WI38 (cell line): ENCODE data around the gene INPP5A.

Source experiments
- H3K4me3 ChIP-seq: 2 replicates; pipeline ENCODE4 v1.5.1; 2011; ENCODE audit warnings: low read depth, mild to moderate bottlenecking, control low read depth, low read length
- TF ChIP-seq, protein P1 (sequence below): IDR thresholded peaks from 2 replicates; pipeline ENCODE4 v1.5.1; 2012; ENCODE audit warnings: low read depth, mild to moderate bottlenecking, control low read depth, low read length

The INPP5A gene

GRCh38 chr10:132744839-132745238 lies 207.3 kb downstream of the INPP5A start:
- no peak overlapping the region for H3K4me3 ChIP-seq
- TF ChIP-seq, protein P1, sequence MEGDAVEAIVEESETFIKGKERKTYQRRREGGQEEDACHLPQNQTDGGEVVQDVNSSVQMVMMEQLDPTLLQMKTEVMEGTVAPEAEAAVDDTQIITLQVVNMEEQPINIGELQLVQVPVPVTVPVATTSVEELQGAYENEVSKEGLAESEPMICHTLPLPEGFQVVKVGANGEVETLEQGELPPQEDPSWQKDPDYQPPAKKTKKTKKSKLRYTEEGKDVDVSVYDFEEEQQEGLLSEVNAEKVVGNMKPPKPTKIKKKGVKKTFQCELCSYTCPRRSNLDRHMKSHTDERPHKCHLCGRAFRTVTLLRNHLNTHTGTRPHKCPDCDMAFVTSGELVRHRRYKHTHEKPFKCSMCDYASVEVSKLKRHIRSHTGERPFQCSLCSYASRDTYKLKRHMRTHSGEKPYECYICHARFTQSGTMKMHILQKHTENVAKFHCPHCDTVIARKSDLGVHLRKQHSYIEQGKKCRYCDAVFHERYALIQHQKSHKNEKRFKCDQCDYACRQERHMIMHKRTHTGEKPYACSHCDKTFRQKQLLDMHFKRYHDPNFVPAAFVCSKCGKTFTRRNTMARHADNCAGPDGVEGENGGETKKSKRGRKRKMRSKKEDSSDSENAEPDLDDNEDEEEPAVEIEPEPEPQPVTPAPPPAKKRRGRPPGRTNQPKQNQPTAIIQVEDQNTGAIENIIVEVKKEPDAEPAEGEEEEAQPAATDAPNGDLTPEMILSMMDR: no peak

DNA sequence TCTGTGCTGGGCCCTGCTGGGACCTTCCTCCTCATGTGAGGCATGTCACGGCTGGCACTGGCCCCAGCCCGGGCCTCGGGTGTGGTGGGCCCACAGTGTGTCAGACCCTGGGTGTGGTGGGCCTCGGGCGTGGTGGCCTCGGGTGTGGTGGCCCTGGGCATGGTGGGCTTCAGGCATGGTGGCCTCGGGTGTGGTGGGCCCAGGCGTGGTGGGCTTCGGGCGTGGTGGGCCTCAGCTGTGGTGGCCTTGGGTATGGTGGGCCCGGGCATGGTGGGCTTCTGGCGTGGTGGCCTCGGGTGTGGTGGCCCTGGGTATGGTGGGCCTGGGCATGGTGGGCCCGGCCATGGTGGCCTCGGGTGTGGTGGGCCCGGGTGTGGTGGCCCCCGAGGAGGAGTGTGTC lies 207.9 kb downstream of the INPP5A start:
- no peak overlapping the region for H3K4me3 ChIP-seq
- TF ChIP-seq, protein P1: no peak

DNA sequence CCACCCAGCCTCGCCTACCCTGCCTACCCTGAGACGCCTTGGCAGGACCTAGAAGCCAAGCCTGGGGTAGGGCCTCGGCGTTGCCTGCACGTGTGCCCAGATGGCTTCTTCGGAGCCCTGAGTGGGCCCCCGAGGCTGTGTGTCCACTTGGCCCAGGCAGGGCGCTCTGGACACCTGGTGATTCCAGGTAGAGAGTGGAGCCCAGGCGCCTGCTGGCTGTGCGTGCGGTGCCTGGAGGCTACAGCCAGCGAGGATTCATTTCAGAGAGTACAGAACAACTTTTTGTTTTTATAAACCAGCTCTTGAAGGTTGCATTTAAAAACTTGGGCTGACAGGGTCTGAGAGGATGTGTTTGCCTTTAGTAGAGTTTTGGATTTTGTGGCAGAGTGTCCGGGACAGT lies 208.4 kb downstream of the INPP5A start:
- TF ChIP-seq, protein P1: no peak

DNA sequence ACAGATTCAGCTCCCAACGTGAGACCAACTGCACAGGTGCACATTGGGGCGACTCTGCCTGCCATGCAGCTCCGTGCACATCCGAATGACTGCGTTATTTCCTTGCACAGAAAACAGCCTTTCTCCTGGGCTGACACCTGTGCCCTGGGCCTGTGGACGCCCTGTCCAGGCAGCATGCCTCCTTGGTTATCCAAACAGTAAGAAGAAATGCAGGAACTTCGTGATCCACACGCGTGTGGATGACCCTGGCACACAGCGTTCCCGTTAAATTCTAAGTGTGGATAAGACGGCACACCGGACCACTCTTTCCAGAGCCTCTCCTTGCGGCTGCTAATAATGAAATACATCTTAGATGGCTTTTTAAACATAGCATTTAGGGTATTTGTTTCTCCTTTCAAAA lies 208.8 kb downstream of the INPP5A start:
- no peak overlapping the region for H3K4me3 ChIP-seq
- TF ChIP-seq, protein P1: no peak

More for the DNA sequence above, 208.4 kb downstream of the INPP5A start:
- H3K4me3 ChIP-seq: no peak overlapping the region

DNA sequence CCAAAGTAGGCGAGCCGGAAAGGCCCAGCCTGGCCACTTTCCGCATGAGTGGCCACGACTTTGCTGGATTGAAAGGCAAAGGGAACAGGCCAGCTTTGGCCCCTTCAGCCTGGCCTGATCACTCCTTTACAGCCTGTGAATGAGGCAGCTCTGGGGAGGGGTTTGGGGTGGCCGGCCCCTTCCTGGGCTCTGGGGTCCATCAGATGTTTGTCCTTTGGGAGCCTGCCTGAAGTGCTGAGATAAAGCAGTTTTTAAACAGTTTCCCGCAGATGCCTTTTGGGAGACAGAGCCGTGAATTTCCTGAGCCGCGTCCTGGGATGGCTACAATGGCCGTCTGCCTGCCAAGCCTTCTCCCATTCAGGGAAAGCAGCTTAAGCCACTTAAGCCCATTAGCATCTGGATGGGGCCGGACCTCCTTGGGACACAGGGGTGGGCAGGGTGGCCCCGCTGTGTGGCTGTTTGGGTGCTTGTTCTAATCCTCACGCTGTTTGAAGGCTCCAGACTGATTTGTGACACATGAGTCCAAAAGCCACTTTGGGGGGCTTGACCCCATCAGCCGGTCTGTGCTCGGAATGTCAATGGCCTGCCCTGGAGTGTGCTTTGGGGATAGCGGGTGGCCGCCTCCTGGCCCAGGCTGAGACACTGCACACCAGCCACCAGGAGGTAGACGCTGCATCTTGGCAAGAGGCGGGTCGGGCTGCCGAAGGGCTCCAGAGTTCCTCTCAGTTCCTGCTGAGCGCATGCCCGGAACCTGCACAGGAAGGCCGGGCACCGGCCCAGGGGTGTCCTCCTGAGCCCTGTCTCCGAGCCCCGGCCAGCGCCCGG lies 209.4 kb downstream of the INPP5A start:
- no peak overlapping the region for H3K4me3 ChIP-seq
- TF ChIP-seq, protein P1: no peak

DNA sequence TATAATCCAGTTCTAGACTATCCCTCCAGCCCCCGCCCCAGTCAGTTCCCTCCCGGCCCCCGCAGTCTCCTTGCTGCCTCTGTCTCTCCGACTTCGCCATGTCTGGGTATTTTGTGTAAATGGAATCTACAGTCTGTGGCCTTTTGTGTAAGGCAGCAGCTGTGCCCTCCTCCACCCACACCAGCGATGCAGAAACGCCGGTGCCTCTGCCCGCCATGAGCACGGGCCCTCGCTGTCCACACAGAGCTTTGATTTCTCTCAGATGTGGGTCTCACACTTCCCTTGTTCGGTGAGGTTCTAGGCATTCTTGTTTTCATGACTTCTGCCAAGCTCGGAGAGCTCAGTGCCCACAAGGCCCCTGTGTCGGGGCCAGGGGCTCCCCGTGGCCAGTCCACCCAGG lies 210.5 kb downstream of the INPP5A start:
- H3K4me3 ChIP-seq: no peak overlapping the region
- TF ChIP-seq, protein P1: no peak

DNA sequence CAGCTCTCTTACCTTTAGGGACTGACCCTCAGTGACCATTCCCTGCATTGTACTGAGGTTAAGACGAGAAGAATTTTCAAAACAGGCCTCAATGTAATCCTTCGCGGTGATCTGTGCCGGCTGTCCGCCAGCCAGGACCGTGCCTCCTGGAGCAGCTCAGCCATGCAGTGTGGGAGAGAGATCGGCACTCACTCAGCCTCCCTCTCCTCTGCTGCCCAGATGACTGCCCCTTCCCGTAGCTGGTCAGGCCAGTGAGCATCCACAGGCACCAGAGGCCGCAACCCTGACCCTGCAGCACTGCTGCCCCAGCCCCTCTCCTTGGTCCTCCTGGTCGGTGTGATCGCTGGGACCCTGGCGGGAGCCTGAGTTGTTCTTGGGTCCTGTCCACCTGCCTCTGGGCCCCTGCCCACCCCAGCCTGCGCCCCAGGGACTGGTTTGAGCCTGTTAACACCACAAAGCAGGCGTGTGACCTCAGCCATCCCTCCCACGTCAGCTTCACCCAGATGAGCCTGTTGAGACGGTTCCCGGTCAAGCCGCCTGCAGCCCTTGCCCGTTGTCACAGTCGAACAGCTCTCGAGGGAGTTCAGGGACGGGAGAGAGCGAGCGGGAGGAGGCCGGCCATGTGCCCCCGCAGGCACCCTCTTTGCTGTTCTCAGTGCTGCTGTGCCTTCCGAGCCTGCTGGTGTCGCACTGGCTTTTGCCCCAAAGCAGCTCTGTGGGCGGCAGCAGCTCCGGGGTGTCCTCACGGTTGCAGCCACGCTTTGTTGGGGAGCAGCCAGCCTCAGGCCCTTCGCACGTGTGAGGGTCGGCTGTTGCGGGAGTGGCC lies 211.2 kb downstream of the INPP5A start:
- TF ChIP-seq, protein P1: no peak
- H3K4me3 ChIP-seq: no peak overlapping the region
